GM18907 (cell line): ENCODE results near the gene RHOBTB1.

ENCODE experiments used
- ATAC-seq: cut with Tn5 transposase; IDR thresholded peaks from one replicate; pipeline ENCODE4 v1.9.1; 2021; ENCODE audit warnings: mild to moderate bottlenecking, moderate library complexity; ENCODE audit not compliant: unreplicated experiment

RHOBTB1 gene

DNA sequence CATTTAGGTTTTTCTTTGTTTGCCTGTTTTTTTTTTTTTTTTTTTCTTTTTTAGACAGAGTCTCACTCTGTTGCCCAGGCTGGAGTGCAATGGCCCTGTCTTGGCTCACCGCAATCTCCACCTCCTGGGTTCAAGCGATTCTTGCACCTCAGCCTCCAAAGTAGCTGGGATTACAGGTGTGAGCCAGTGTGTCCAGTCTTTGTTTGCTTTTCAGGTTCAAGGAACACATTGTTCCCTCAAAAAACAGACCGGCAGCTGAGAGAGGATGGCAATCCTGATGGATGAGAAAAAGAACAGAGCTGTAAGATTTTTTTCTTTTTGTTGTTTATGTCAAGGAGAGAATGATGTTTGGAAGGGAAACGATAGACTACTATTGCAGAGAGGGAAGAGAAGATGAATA is 23.3 kb upstream of the RHOBTB1 start:
- no peak for ATAC-seq

GRCh38 chr10:60965696-60966095 is 21.7 kb upstream of the RHOBTB1 start:
- ATAC-seq: no peak

DNA sequence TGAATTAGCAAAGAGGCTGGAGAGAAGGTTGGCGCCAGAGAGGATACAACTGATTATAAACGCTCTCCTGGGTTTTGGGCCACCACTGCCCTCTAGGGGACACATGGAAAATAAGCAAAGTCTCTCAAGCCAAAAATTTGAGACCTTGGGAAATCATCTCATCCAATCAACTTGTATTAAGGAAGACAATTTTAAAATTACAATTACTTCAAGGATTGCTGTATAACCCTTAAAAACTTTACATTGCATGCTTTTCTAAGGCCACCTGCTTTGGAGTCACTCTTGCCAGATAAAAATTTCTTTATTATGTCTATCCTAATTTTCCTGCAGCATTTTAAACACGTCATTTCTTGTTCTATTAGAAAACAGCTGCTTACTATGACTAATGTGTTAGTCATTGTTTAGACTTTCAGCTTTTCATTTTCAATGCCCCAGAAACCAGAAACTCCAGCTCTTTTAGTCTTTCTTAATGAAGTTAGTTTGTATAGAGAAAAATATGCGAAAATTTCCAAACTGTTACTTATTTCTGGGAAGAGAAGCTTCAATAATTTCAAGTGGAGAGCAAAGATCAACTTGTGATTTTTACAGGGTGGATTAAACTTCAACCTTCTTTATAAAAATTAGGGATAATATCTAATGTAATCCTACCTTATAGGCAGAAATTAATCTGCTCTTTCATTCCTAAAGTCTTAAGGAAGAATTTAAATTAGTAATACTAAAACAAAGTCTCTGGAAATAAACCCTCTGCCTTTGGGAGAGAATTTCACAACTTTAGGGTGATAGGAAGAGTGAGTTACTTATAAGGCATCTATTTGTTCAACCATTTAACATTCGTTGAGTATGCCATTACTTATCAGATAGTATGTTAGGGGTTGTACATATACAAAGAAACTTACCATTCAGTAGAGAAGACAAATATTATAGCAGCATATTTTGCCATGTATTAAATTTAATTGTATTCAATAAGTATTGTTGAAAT is 20.6 kb upstream of the RHOBTB1 start:
- ATAC-seq: no peak

- ATAC-seq: no peak
These were observed 19.7 kb upstream of the RHOBTB1 start for GRCh38 chr10:60963441-60964256.

DNA sequence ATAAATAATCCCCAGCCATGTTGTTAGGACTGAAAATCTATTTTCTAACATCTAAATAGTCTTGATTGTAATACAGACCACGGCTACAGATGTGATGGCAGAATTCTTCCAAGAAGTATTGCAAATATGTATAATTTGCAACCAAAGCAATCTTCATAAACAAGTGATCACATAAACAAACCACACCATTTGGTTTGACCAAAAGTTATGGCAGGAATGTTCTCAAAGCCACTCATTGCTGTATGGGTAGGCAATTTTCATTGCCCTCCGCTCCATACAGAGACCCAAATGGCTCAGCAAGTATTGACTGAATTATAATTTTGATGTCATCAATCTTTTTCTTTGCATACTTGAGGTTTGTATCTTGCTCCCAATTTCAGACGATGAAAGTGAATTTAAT is 19.0 kb upstream of the RHOBTB1 start:
- ATAC-seq: no peak

- ATAC-seq: peak; percentile 58
These were observed 16.9 kb upstream of the RHOBTB1 start for GRCh38 chr10:60960913-60961312.

DNA sequence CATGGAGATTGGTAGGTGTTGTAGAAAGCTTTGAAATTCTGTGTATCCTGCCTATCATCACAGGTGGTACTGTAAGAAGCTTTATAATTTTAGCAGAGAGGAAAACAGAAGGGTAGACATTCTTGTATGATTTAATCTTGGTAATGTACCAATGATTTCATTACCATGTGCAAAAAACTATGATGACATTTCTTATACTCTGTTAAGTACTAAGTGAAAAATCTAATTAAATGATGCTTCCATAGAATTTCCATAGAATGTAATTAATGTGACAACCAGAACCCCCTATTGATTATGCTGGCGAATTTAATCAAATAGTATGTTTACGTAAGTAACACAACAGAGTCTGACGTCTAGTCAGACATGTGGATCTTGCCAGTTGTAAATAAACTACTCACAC is 16.0 kb upstream of the RHOBTB1 start:
- no peak for ATAC-seq

GRCh38 chr10:60958892-60959601 is 15.1 kb upstream of the RHOBTB1 start:
- no peak for ATAC-seq

DNA sequence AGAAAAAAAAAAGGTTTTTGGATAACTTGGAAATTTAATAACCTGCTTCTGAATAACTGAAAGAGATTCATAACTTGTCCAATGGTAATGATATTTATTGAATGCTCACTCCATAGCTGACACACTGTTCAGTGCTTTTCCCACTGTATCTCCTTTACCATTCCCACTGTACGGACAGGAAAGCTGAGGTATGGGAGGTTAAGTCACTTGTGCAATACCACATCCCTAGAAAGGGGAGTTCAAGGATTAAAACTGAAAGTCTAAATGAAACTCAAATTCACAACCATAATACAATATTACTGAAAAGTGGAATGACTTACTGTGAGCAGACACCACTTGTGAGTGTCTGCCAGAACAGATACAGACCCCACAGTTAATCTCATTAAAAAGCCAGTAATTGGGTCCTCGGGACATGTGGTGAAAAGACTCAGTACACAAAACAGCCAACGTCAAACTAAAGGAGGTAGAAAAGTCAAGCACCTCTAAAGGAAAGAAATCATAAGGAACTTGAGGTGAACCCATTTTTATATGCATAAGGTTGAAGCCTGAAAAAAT is 13.8 kb upstream of the RHOBTB1 start:
- ATAC-seq: no peak

GRCh38 chr10:60955957-60956425 is 12.0 kb upstream of the RHOBTB1 start:
- no peak for ATAC-seq

GRCh38 chr10:60955316-60955715 is 11.3 kb upstream of the RHOBTB1 start:
- no peak for ATAC-seq

DNA sequence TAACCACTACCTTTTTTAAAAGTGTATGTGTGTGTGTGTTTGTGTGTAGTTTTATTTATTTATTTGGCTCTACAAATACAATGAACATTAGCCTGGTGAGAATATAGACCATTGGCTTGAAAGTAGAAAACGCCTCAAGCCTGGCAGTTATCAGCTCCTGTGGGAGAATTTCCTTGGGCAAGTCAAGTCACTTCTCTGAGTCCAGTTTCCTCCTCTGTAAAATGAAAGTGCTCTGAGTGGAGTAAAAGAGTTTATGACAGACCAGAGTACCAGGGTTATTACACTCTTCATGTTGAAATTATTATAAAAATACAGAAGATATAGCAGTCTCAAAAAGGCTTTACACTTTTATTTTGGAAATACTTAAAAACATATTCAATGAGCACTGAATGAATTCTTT is 10.1 kb upstream of the RHOBTB1 start:
- ATAC-seq: no peak

DNA sequence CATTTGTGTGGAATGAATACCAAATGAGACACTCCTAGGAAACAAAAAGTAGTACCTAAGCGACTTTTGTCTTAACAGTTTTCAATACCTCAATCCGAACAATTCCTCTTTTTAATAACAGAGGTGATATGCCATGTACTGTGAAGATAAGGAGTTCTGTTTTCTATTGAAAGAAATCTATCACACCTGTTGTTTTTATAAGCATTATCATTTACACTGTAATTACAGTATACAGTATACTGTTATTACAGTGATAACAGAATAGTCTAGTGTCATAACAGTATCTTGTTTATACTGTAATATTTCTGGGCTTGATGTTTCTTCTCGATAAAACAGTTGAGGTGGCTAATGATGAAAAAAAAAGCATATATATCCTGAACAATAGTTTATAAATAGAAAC is 9.4 kb upstream of the RHOBTB1 start:
- no peak for ATAC-seq

DNA sequence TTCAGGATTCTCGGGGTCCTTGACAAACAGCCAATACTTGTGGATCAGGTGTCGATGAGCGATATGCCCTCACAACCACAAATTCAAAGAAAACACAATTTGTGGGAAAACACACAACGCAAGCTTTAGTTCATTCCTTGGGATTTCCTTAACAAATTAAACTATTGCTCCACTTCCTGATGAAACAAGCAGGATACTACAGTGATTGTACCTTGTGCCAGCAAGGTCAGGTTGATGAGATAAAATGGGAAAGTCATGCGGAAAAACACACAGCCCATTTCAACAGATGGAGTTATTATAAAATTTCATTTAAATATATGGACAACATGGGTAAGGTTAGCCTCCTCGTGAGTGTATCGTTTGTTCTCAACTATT is 8.8 kb upstream of the RHOBTB1 start:
- ATAC-seq: no peak

DNA sequence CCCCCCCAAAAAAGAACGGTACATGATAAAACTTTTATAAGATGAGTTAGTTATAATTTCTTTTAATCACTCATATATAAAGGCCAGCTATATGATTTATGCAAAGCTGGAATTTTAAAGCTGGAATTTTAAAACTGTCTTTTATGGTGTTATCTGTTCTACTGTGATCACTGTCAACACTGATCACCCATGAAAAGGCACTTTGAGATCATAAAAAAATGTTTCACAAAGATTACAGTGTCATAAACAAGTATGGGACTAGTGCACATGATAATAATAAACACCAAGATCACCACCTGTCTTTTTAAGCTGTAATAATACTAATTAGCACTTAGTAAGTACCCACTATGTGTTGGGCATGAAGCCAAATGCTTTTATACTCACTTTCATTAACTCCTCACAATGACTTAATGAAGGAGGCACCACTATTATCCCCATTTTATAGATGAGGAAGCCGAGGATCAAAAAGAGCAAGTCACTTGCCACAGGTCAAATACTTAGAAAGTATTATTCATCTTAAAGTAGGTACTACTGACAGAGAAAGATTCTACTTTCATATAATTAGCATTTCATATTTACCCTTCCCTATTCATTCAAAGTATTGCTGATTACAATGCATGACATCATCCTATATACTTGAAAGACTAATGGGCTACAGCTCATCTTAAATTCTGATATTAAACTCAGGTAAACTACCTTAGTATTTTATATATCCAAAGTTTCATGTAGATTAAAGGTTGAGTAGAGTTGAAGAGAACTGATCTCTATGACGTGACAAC is 8.3 kb upstream of the RHOBTB1 start:
- ATAC-seq: no peak

GRCh38 chr10:60951272-60951724 is 7.3 kb upstream of the RHOBTB1 start:
- no peak for ATAC-seq

DNA sequence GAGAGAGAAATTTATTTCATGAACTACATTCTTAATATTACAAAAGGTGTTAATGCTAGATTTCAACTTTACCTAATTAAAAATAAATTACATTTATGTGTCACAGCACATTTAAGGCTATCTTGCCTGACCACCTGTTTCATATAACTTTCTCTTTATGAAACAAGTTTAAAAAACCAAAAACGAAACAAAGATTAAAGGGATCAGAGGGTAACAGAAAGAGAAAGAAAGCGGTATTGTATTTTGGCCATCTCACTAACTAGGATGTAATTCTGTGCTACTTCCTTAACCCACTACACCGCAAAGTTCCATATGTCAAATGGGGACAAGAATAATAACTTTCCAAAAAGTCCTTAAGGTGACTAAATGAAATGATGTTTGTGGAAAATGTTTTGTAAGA is 6.3 kb upstream of the RHOBTB1 start:
- ATAC-seq: peak; percentile 88

- ATAC-seq: no peak
These were observed 4.9 kb upstream of the RHOBTB1 start for GRCh38 chr10:60948851-60949250.

DNA sequence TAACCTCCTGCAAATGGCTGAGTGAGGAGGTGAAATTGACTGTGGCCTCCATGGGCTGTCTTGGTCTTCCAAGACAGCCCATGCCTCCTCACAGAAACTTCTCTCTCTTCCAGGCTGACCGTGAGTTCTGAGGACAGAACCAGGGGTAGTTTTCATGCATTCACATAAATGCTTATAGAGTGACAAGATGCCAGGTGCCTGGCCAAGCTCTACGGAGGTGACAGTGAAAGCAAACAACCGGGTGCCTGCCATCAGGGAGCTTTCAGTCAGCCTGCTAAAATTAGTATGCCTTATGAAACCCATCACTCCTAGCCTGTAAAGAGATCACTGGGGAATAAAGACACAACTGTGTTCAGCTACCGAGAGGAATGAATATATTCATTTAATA is 919 bp upstream of the RHOBTB1 start:
- ATAC-seq: no peak
